GM19351 (cell line): ENCODE data around the gene ENPP3.

Experiments
- ATAC-seq: cut with Tn5 transposase; IDR thresholded peaks from one replicate; pipeline ENCODE4 v1.9.1; 2021; ENCODE audit warnings: mild to moderate bottlenecking, moderate library complexity; ENCODE audit not compliant: unreplicated experiment

ENPP3 gene

GRCh38 chr6:131762984-131763383 is 125.9 kb downstream of the ENPP3 start:
- ATAC-seq: no peak

DNA sequence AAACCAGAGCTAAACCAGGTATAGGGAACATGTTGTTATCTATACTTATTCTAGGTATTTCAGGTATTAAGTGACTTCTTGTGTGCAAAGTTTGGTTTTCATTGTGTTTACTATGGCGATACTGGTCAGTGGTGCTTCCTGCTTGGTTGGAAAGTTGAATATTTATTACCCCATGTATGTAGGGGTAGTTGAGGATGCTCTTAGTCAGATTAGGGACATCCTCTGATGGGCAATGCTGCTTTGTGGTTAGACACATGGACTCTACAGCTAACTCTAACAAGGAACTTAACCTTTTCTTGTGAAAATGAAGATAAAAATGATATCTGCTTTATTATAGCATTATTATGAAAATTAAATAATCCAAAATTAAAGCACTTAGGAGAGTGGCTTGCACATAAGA is 126.6 kb downstream of the ENPP3 start:
- ATAC-seq: no peak

- no peak for ATAC-seq
Observed at GRCh38 chr6:131764350-131764749, 127.2 kb downstream of the ENPP3 start.

DNA sequence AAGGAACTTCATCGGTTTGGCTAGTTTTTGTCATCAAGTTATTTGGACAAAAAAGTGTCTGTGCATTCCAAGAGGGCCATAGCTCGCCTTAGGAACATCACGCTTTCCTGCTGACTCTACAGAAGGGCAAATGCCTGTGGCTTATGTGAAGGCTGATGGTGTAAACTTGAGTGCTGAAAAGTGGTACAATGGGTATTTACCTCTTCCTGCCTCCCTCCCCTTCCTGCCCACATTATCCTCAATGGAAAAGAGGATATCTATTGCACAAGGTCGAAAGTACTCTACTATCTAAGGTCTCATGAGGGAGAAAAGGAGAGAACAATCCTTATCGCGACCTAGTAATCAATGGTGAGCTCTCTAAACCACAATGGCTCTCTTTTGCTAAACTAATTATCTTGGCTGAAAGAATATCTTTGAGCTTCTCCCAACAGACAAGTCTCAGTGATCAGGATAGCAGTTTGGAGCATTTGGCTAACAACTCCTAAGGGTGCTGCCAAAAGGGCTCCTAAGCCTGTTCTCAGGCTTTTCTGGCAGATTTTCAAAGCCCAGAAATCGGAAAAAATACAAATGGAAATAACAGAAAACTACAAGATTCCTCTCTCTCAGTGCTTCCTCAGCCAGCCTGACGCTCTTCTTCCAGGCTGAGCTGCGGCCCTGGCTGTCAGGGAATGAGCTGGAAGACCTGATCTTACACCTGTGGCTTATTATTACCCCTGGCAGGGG is 128.1 kb downstream of the ENPP3 start:
- no peak for ATAC-seq

GRCh38 chr6:131765804-131766135 is 128.7 kb downstream of the ENPP3 start:
- ATAC-seq: no peak

DNA sequence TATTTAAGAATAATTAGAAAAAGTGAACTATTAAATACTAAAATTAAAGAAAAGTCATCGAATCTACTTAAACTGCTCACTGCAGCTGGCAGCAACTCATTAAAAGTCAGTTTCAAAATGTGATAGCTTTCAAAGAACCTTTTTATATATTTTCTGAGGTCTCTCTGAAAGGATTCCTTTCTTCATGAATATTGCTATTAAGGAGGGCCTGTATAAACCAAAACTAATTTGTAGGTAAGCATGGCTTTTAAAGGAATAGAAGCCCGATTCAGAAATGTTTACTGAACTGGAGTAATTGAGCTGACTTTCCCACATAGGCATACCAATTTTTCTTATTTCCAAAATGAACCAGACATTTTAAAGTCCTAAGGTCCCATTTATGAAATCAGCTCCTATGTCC is 129.5 kb downstream of the ENPP3 start:
- ATAC-seq: no peak

DNA sequence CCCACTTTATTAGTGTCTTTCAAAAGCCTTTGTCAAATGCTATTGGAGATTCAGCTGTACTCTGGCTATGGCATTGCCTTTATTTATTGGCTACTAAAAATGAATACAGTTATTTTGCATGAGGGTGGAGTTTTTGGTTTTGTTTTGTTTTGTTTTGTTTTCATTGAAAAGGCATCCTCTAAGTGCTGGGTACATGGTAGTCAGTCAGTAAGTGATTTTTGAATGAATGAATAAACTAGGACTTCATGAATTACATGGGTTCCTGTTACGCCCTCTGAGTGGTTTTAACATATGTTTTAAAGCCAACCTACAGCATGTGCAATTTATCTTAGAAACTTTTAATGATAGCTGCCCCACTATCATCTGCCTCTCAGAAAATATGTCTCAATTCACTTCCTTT is 131.9 kb downstream of the ENPP3 start:
- ATAC-seq: no peak

GRCh38 chr6:131769385-131770141 is 132.5 kb downstream of the ENPP3 start:
- no peak for ATAC-seq

DNA sequence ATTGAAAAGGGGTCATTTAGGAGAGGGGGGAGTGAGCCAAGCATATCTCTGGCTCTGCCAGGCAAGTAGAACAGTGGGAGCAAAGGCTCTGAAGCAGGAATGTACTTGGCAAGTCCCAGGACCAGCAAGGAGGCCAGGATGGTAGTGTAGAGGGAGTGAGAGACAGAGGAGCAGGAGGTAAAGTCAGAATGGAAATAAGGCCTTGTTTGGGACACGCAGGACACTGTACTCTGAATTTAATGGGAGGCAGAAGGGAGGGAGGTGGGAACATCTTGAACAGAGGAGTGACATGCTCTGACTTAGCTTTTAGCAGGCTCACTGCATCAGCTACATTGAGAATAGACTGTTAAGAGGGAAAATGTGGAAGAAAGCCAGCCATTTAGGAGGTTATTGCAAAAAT is 133.7 kb downstream of the ENPP3 start:
- ATAC-seq: no peak

- ATAC-seq: no peak
Observed at GRCh38 chr6:131773284-131773950, 136.3 kb downstream of the ENPP3 start.

DNA sequence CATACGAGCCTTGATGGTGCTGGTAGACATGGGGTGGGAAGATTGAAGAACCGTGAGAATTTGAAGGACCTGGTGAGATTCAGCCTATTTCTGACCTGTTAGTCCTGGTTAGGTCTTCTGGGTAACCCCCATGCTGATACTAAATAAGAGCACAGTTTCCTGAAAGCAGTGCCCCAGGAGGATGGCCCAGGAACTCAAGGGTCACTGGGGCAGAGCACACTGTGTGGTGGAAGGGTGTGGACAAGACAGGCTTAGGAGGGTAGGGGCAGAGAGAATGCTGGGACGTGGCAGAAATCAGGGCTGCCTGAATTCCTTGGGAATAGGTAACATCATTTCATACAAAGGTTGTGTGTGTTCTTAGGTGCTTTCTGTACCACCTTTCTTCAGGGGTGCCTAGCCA is 138.8 kb downstream of the ENPP3 start:
- ATAC-seq: no peak

GRCh38 chr6:131776985-131777384 is 139.9 kb downstream of the ENPP3 start:
- no peak for ATAC-seq

DNA sequence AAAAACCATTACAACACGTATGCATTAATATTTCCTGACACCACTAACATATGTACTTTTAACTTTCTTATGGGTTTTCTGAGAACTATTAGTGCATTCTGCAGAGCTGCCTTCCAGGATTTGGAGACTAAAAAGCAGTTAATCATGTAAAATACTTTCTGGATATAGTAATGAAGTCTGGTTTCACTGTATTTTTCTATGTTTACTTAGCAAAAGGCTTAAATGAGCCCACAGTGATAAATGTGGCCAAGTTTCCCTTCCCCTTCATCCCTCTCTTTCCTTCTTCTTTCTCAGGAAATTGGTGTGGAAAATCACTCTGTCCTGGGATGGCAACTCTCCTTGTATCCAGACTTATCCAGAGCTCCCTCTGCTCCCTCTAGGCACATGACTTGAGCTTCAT is 141.1 kb downstream of the ENPP3 start:
- ATAC-seq: no peak

- no peak for ATAC-seq
Observed at GRCh38 chr6:131779304-131779703, 142.2 kb downstream of the ENPP3 start.

GRCh38 chr6:131780600-131780999 is 143.5 kb downstream of the ENPP3 start:
- ATAC-seq: no peak

- no peak for ATAC-seq
Observed at GRCh38 chr6:131781687-131782086, 144.6 kb downstream of the ENPP3 start.

- ATAC-seq: no peak
Observed at GRCh38 chr6:131782764-131783163, 145.7 kb downstream of the ENPP3 start.

DNA sequence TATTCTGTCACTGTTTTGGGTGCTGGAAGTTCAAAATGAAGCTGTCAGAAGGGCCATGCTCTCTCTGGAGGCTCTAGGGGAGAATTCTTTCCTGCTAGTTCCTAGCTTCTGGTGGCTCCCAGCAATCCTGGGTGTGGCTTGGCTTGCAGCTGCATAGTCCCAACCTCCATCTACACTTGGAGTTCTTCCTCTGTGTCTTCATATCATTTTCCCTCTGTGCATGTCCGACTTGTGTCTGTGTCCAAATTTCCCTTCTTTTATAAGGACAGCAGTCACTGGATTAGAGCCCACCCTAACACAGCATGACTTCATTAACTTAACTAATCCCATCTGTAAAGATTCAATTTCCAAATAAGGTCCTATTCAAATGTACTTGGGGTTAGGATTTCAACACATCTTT is 147.5 kb downstream of the ENPP3 start:
- ATAC-seq: no peak

DNA sequence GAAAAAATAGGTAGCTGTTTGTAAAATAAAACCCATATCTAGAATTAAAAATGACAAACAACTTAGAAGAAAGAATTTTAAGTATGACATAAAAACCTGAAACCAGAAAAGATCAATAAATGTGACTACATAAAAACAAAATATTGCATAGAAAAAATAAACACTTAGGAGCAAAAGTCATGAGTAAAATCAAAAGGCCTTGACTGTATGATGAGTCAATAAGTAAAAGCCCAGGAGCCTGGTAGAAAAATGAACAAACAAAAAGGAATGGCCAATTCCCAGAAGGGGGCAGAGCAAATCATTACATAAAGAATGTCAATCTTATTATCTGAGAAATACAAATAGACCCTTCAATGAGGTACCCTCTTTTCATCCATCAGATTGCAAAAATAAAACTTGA is 150.0 kb downstream of the ENPP3 start:
- no peak for ATAC-seq

DNA sequence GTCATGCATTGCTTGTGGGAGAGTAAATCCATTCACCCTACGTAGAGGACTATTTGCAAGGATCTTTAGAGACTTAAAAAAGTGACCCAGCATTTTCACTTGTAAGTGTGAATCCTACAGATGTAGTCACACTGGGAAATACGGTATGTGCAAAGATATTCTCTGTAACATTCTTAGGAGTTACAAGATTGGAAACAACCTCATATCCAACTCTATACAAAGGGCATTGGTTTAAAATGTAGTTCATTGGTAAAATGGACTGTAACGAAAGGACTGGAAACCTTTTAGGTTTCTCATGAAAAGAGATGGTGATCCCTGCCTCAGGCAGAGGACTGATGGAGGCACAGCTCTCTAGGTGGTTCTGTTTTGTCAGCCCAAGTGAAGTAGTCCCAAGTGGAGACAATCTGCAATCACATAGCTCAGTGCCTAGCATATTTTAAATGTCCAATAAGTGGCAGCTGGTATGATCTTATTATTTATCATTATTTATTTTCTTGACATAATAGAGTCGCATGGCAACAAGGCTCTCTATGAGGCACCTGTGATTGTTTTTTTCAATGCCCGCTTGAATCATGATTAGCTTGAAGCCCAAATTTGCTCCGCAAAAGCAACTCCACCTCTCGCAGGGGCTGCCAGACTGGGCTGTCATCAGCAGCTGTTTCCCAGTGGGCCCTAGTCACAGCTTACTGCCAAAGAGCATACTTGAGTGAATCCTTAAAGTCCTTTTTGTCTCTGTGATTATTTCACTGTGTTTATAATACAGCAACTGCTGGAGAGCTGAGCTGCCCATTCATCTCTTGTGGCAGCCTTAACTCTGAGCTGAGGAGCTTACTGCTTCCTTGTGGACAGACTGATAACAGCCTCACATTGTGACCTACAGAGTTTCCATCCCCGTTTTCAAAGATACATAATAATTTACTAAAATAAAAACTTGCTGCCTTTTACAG is 150.9 kb downstream of the ENPP3 start:
- no peak for ATAC-seq

DNA sequence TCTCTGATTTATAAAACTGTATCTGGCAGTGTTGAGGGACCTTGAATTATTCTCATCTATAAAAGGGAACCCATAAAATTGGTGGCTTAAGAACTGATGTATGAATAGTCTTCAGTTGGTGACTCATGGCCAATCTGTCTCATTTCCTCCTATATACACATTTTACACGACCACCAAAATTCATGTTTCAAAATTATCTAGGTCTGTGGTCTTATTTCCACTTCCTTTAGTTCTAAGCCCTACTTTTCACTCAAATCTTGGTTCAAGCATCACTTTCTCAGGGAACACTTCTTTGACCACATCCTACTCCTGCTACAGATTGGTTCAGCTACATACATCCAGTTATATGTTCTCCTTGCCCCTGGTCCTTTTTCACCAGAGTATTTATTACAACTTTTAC is 152.1 kb downstream of the ENPP3 start:
- no peak for ATAC-seq
